ENCODE measurements around the gene NUDC.
"Not testable (repeated sequence)": the region's sequence is repeated elsewhere in the genome, so short reads cannot be mapped to it uniquely, and the experiment has no call there.

The NUDC gene

DNA sequence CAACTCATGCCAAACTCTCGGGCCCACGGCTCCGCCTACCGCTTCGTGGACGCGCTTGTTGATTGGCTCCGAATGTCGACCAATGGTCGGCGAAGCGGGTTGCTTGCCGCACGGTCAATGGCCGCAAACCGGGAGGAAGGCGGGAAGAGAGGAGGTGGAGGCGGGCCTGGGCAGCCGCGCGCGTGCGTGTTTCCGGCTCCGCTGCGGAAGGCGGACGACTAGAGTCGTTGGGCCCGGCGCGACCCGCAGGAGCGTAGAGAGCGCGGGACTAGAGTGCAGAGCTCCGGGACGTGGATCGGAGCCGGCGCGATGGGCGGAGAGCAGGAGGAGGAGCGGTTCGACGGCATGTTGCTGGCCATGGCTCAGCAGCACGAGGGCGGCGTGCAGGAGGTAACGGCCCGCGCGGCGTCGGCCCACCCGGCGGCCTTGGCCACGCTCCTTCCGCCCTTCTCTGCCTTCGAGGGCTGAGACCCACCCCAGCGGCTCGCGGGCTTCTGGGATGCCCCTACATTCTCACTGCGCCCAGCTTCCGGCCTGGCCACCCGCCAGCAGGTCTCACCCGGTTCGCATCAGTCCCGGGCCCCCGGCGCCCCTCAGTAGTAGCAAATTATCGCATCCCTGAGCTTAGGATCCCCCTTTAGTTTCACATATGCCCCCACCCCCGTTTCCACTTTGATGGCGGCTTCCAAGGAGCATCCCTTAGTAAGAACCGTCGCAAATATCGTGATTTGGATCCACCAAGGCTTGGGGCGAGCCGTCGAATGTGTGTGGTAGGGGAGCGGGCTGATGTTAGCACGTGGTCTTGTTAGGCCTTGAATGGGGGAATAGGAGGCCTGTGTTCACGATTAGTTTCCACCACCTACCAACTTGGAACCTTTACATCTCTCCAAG, at the start of gene NUDC:
Gene NUDC, plus strand, starts transcription at position 204 of the 891 bp plus-strand sequence. Its CDS starts 106 bp downstream, at position 310.
- DNase-seq, result peak; percentile 97

DNA sequence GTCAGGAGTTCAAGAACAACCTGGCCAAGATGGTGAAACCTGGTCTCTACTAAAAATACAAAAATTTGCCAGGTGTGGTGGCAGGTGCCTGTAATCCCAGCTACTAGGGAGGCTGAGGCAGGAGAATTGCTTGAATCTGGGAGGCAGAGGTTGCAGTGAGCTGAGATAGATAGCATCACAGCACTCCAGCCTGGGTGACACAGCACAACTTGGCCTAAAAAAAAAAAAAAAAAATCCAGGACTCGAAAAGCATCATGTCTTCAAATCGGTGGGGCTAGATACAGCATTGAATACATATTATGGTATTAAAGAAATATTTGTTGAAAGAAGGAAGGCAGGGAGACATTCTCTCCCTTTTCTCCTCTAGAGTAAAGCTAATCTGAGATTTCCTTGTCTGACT, 48.4 kb upstream of the NUDC start:
- not testable (repeated sequence) for DNase-seq

DNA sequence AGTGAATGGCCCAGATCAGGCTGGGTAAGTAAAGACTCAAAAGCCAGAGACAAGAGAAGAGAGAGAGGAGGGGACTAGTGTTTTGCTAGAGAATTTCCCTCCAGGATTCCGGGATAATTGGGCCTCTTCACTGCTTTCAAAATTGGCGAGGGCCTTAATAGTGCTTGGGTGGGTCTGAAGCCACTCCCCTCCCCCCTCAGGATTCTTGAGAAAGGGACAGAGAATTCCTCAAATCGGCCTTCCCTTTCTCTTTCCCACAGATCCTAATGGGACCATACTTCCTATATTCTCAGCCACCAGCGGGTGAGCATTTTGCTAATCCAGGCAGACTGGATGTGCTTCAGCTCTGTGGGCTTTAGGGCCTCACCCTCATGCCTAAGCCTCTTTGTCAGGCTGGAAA, 46.6 kb upstream of the NUDC start:
- DNase-seq, result no peak

DNA sequence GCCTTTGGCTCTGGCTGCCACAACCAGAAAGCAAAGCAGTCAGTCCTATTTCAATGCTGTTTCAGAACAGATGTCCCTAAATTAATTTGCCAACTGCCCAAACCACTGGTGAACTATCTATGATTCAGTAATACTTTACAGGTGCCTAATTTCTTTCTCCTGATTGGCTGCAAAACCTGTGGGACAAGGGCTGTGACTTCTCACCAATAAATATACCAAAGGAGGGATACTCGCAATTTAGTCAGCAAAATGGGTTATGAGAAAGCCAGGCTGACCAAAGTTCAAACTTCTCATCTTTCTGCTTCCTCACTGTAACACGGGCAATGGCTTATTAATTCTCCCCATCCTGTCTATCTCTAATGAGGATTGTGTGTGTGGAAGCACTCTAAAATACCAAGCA, 44.2 kb upstream of the NUDC start:
- DNase-seq, result no peak

DNA sequence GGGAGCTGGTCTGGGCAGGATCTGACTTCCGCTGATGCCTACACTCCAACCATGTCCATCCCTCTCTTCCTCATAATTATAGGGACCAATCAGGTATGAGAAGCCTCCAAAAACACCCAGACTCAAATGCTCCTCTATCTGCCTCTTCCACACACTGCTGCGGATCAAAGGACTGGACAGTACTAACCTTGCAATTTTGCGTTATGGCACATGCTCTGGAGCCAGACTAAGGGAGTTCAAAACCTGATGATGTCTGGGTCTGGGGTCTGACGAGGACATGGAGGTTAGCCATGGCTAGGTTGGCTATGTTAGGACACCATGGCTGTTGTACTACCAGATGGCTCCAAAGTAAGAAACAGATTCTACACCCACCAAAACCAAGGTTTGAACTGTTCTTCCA, 41.8 kb upstream of the NUDC start:
- DNase-seq, result no peak

DNA sequence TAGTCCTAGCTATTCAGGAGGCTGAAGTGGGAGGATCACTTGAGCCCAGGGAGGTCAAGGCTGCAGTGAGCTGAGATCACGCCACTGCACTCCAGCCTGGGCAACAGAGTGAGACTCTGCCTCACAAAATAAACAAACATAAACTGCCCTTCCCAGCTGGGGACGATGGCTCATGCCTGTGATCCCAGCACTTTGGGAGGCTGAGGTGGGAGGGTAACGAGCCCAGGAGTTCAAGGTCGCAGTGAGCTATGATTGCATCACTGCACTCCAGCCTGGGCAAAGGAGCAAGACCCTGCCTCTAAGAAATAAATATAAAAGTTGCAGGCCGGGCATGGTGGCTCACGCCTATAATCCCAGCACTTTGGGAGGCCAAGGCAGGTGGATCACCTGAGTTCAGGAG, 39.9 kb upstream of the NUDC start:
- DNase-seq, result not testable (repeated sequence)

DNA sequence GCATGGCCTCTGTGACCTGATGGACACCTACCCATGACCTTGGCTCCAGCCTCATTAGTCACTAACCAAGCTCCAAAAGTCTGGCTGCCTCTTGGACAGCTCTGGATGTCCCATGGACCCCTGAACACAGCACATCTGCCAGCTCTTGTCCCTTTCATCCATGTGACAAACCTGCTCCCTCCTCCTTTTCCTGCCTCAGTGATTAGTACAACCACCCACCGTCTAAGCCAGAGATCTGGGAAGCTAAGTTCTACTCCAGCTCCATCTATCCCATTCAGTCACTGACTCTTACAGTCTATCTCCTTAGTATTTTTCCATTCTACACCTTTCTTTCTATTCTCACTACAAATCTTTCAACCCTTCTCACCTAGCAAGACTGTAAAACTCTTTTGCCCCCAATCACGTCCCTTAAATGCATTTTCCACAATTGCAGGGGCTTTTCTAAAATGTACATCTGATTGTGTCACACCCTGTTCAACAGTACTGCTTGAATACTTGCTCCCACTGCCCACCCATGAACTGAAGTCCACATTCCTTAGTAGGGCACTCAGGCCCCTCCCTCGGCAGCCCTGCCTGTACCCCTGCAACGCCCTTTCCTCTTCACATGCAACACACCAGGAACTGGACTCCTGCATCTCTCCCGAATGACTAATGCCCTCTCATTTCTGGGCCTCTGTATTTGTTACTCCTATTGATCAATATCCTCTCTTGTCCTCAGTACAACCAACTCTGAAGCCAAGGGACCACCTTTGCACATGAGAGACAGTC, 38.7 kb upstream of the NUDC start:
- no peak for DNase-seq

DNA sequence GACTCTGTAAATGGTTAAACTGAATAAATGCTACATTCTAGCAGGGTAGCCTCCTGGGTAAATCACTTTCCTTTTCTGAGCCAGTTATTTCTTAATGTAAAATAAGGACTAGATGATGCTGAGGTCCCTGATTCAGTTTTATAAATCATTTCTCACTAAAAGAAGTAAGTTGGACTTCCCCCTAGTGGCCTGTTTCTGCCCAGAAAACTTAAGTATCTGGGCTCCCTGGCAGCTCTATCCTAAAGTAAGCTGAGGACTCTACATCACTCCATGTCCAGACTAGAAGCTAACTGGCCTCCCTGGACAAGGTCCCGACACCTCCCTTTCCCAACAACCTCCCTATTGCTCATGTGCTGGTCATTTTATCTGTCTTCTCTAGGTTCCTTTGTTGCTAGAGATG, 34.4 kb upstream of the NUDC start:
- no peak for DNase-seq

DNA sequence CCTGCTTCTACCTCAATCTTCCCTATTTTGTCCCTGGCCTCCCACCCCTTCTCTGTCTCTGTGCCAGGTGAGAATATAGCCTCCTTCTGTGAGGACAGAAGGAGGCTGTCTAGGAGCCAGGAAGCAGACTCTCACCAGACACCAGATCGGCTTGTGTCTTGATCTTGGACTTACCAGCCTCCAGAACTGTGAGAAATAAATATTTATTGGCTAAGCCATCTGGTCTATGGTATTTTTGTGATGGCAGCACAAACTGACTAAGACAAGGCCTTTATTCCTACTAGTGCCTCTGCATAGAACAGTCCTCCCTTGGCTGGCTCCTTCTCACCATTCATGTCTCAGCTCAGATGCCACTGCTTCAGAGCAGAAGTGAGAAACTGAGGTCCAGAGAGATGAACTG, 33.3 kb upstream of the NUDC start:
- no peak for DNase-seq

DNA sequence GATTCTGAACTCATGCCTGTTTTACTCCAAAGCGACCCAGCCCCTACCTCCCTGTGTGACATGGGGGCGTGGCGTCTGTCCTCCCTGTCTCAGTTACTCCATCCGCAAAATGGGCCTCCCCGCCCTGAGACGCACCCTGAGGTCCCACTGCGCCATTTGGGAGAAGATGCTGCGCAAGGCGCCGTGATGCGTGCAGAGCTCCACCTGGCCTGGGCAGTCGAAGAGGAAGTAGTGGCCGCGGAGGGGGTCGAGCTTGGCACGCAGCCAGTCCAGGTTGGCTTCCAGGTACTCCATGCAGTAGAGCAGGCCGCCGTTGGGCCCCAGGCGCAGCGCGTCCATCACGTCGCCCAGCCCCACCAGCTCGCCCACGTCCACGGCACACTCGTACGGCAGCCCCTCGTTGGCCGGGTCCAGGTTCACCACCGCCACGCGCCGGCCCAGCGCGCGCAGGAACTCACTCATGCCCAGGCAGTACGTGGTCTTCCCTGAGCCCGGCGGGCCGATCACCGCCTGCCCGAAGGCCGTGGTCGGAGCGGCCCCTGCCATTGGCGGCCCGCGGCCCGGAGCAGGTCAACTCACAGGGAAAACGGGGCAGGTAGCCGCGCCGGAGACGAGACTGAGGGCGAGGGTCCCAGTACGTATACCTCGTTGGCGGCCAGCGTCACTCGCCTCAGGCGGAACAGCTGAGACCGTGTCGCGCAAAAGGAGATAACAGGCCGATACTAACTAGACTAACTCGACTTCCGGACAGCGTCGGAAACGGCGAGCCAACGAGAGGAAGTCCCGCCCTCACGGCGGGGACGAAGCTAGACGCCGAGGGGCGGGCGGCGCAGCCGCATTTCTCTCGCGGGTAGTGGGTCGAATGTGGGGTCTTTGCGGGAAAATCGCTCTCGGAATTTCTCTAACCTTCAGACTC, 31.7 kb upstream of the NUDC start, which contains the start of gene GPN2:
Gene GPN2, minus strand, starts transcription at position 733 of the 916 bp plus-strand sequence. Its CDS starts 187 bp downstream, at position 546.
- DNase-seq, result peak; percentile 87

DNA sequence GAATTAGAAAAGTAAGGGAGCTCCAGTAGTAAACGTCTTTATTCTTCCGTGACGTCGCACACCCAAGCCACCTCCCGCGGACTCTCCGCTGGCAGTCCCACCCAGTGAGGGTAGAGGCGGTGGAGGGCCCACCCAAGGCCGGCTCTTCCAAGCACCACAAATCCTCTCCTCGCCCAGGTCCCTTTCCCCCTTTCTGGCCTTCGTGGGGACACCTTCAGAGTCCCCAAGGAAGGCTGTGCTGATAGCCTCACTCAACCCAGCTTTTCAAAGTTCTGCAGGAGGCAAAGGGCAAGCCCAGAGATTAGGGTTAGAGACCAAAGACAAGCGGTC, 31.1 kb upstream of the NUDC start:
- no peak for DNase-seq

DNA sequence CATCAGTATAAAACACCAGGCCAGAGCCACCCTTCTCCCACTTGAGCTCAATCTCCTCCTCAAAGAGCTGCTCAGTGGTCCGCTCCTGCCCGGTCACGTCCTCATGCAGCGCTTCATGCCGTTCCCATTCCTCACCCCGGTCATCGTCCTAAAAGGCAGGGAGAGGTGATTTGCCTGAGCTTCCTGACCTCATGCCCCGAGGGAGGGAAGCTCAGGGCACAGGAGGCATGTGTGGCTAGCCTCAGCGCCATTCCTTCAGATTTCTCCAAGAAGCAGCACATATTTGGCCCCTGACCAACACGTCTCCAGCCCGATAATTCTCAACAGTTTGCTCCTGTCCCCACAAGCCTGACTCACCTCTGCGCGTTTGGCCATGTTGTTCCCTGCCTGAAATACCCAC, 27.3 kb upstream of the NUDC start:
- DNase-seq, result no peak

DNA sequence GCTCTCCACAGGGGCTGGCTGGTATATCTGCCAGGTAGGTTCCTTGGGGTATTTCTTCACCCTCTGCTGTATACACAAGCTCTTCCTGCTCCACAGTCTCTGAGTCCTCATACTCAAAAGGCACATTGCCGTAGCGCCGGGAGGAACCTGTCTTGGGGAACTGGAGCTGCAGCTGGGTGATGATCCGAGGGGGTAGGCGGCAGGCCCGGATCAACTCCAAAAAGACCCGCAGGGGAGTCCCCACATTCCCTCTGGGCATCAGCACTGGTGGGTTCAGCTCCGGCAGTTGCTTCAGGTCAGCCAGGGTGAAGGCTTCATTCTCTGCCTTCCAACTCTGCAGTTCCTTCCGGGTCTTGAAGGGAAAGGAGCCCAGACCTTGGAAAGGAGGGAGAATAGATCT, 24.2 kb upstream of the NUDC start:
- DNase-seq, result no peak

DNA sequence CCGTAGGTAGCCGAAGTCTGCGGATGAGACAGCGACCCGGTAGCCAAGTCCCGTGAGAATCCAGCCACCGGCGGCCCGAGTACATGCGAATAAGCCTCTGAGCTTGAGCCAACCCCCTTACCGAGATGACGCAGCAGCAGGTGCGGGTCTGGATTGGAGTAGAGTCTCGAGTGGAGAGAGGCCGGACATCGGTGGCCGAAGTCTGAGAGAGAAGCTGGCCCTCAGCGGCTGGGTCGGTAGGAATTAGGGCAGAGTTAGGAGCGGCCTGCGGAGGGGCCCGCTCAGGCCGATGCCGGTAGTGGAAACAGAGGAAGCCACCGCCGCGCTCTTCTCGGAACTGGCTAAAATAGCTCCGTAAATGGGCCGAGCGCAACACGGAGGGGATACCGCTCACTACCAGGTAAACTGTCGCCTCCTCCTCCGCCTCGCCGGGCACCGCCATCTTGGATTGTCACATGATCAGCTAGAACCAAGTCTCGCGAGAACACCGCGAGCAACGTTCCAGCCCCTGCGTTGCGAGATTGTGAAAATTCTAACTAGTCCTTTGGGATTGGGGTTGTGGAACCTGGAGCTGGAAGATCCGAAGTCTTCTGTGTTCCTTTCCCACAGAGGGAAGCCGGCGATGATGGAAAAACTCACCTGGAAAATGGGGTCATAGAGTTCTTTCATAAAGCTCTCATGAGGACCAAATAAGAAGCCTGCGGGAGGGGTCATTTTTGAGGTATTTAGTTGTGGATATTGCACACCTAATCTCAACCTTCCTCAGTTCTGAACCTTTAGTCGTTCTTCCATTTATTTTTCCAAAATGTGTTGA, 21.3 kb upstream of the NUDC start, which contains the start of gene GPATCH3:
Gene GPATCH3, minus strand, starts transcription at position 467 of the 814 bp plus-strand sequence. Its CDS starts 25 bp downstream, at position 442.
- peak; percentile 92 for DNase-seq

DNA sequence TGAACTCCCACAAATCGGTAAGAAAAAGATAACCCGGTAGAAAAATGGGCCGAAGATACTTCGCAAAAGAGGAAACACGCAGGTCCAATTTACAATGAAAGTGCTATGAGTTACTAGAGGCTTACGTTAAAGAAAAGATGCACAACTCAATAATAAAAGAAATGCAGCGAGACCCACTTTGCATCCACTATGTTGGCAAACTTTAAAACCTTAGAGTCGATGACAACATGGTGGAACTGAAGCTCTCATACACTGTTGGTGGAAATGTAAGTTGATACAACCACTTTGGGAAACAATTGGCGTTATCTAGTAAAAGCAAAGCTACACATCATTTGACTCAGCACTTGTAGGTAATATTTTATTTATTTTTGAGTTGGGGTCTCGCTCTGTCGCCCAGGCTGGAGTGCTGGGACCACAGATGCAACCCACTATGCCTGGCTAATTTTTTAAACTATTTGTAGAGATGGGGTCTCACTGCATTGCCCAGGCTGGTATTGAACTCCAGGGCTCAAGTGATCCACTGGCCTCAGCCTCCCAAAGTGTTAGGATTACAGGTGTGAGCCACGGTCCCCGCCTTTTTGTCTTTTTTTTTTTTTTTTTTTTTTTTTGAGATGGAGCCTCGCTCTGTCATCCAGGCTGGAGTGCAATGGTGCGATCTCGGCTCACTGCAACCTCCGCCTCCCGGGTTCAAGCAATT, 20.6 kb upstream of the NUDC start:
- no peak for DNase-seq

DNA sequence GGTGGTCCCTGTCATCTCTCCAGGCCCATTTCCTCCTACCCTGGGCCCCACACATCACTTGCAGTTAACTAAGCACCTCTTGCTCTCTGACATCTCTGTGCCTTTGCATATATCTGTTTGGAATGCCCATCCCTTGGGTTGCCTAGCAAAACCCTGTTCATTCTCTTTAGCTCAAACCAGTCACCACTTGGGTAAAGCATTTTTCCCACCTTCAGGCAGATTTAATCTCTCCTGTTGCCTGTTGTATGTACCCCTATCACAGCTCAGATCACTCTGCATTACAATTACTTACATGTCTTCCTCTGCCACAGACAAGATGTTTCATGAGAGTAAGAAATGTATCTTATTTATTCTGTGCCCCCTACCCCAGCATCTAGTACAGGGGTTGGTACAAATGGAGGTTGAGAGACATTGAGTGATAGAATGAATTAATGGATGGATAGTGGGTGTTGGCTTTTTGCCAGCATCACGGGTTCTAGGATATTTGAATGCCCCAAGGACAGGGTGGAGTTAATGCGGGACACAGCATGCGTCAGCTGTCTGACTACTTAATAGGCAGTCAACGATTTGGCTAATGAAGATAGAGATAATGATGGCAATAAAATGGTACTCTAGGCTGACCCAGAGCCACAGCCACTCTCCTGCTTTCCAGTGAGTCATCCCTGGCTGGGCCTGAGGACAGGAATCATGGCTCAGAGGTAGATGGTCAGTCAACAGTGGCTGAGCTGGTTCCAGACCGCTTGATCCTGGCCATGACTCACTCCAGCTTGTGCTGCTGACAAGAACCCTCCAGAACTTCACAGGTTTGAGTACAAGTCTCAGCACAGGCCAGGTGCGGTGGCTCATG, 14.2 kb upstream of the NUDC start:
- DNase-seq, result no peak

DNA sequence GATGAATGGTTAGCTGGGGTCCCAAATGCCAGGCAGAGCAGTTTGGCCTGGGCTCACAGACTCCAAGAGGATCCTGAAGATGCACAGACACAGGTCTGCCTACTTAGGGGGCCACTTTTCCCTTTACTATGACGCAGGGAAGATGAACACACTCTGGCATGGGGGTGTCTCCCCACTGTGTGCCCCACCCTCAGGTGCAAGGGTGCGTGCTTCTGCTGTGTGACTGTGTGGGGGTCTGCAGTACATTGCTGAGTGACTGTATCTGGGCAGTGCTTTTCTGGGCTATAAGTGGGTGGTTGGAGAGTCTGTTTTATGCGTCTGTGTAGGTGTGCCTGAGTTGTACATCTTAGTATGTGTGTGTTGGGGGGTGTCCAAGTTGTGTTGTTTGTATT, 11.6 kb upstream of the NUDC start:
- DNase-seq, result no peak

DNA sequence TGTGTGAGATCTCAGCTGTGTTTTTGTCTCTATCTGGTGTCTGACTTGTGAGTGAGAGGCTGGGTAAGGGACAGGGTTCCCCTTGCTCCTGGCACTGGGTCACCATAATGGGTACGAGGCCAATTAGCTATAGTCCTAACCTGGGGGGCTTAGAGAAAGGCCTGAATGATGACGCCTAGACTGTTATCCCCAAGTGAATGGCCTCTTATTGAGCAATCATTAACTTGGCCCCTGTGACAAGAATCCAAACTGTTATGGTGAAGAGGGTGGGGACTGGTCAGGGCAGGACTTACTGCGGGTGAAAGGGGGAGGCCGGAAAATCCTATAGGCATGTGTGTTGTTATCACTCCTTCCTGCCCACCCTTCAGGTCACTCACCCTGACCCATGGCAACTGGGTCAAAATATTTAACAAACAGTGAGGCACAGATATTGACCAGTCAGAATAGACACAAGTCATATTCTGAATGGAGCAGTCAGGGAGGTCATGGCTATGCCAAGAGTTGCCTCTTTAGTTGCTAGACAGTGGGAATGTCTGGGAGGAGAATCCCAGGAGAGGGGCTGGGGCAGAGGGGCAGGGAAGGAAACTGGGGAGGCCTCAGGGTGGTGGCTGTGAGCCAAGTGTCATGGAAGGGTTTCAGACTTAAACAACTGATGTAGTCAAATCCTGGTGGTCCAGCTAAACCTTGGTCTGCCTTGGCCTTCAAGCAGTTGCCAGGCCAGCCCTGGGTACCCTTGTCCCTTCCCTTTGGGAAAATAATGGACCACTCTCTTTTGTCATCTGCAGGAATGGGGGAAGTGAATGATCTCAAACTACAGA, 11.0 kb upstream of the NUDC start:
- no peak for DNase-seq

DNA sequence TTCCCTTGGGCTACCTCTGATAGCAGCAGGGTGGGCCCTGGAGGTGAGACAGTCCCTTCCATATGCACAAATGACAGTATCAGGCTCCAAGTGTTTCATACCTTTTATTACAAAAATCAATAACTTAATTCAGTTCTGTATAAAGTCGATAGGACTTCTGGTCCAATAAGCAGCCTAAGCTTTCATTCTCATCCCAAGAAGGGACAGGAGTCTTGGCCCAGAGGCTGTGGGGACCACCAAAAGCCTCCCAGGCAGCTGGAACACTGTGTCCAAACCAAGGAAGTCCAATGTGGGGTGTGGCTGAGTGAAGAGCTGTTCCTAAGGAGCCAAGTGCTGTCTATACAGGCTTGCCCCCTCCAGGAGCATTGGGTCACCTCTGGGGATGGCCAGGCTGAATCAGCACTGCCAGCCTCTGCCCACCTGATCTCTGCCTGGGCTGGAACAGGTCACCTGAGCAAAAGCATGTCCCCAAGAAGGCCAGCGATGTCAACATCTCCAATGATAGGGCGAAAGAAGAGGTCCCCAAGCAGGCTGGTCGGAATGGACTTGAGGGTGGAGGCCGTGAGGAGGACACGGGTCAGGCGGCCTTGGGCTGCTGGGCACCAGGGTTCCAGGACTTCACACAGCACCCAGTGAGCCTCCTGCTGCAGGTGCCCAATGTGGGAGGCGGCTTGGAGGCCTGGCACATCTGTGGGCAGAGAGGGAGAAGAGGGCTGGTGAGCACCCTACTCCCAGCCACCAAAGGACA, 10.0 kb upstream of the NUDC start:
- DNase-seq, result no peak

All from activated CD8-positive, alpha-beta memory T cell treated with anti-CD3 and anti-CD28 coated beads, Interleukin-2, amount 50 U/mL, for 48 hours (primary cell).